Endothelial cell of umbilical vein (primary cell): ENCODE results near the gene PPP1R12C. TPM values are rescaled to one million over a fixed set of nuclear protein-coding genes. Genes with fewer than 3 reads are reported as not detected.

Experiments
- BruUV-seq: library from RNA; stranded (reverse); fragments of 400-500 nt; replicated peaks from 2 replicates; lab custom pipeline; 2021; lab: Mats Ljungman, UMichigan
- CTCF ChIA-PET: fragments of 300-600, 350-600 bp; sonication (Branson Sonifier 250); formaldehyde crosslinking; loops from one replicate; lab custom pipeline; 2021; ENCODE audit warnings: antibody characterized with exemption, inconsistent platforms; lab: Charles Lee
- POLR2A ChIA-PET: fragments of 300-600, 350-600 bp; sonication (Branson Sonifier 250); formaldehyde crosslinking; loops from one replicate; lab custom pipeline; 2021; ENCODE audit warnings: antibody characterized with exemption, inconsistent platforms; lab: Charles Lee
- DNase-seq: peaks from one replicate; pipeline ENCODE4 v3.0.0-alpha.2; 2011; ENCODE audit warnings: low read depth, low spot score
- FAIRE-seq: peaks from 2 replicates; lab custom pipeline; 2011; peaks lifted over from hg19 to GRCh38; lab: Jason Lieb, UNC
- H2AFZ ChIP-seq: 2 replicates; pipeline ENCODE4 v1.6.0; 2012; ENCODE audit warnings: low read depth, low read length, control low read depth, inconsistent platforms
- H3K27ac ChIP-seq: 2 replicates; pipeline ENCODE4 v1.5.1; 2011; ENCODE audit warnings: low read depth, mild to moderate bottlenecking, control low read depth, low read length, moderate library complexity; ENCODE audit not compliant: insufficient read depth
- H3K27me3 ChIP-seq, 2 experiments: 2 replicates each; pipeline versions ENCODE4 v1.6.0 to v1.6.1; 2011; ENCODE audit warnings: low read length in 2 of 2, mixed read lengths in 1 of 2; ENCODE audit not compliant: control insufficient read depth in 2 of 2, insufficient read depth in 2 of 2
- H3K36me3 ChIP-seq, 2 experiments: 2 replicates in 1 of 2; 3 replicates in 1 of 2; pipeline ENCODE4 v1.5.1; 2011; ENCODE audit warnings: low read length in 2 of 2, mild to moderate bottlenecking in 1 of 2, moderate library complexity in 1 of 2; ENCODE audit not compliant: control insufficient read depth in 2 of 2, insufficient read depth in 2 of 2; ENCODE audit errors: extremely low read depth in 1 of 2
- H3K4me1 ChIP-seq: 3 replicates; pipeline ENCODE4 v1.5.1; 2011; ENCODE audit warnings: mild to moderate bottlenecking, low read length; ENCODE audit not compliant: control insufficient read depth, insufficient read depth; ENCODE audit errors: extremely low read depth
- H3K4me2 ChIP-seq: 2 replicates; pipeline ENCODE4 v1.6.1; 2011; ENCODE audit warnings: low read length, control low read depth, mixed read lengths; ENCODE audit not compliant: insufficient read depth
- H3K4me3 ChIP-seq, 3 experiments: fragments of 200-600 bp in 1 of 3; sonication (generic), shearing (Covaris generic) in 1 of 3; replicated peaks in 1 of 3; 2 replicates each; pipeline ENCODE4 v1.5.1; 2011 to 2016; ENCODE audit warnings: control low read depth in 3 of 3, low read length in 3 of 3, mild to moderate bottlenecking in 2 of 3, inconsistent platforms in 1 of 3, low read depth in 1 of 3, moderate library complexity in 1 of 3; ENCODE audit not compliant: insufficient read depth in 1 of 3
- H3K79me2 ChIP-seq: 2 replicates; pipeline ENCODE4 v1.6.0; 2012; ENCODE audit warnings: low read length, inconsistent platforms; ENCODE audit not compliant: control insufficient read depth, insufficient read depth
- H3K9ac ChIP-seq: replicated peaks from 2 replicates; pipeline ENCODE3; 2011; ENCODE audit warnings: low read length, control low read depth; ENCODE audit not compliant: insufficient read depth; ENCODE audit errors: extremely low read depth
- H3K9me1 ChIP-seq: replicated peaks from 3 replicates; pipeline ENCODE4 v1.6.0; 2011; ENCODE audit warnings: mild to moderate bottlenecking, low read length; ENCODE audit not compliant: control insufficient read depth, insufficient read depth; ENCODE audit errors: extremely low read depth
- H3K9me3 ChIP-seq: replicated peaks from 2 replicates; pipeline ENCODE4 v1.5.1; 2012; ENCODE audit warnings: low read length, inconsistent platforms; ENCODE audit not compliant: control insufficient read depth, insufficient read depth
- H4K20me1 ChIP-seq: replicated peaks from 2 replicates; pipeline ENCODE3; 2011; ENCODE audit warnings: mild to moderate bottlenecking, low read length; ENCODE audit not compliant: control insufficient read depth, insufficient read depth; ENCODE audit errors: extremely low read depth
- CTCF ChIP-seq, 2 donors: IDR thresholded peaks; 1 replicate in 1 of 2; 2 replicates in 1 of 2; pipeline ENCODE4 v1.5.1; 2011; ENCODE audit warnings: low read length in 2 of 2, mild to moderate bottlenecking in 2 of 2, moderate library complexity in 2 of 2, control low read depth in 1 of 2, inconsistent platforms in 1 of 2, low read depth in 1 of 2; ENCODE audit not compliant: insufficient read depth in 1 of 2; ENCODE audit errors: extremely low read depth in 1 of 2
- MYC ChIP-seq: IDR thresholded peaks from one replicate; pipeline ENCODE4 v1.6.1; 2011; ENCODE audit warnings: mild to moderate bottlenecking, low read depth, low read length
- POLR2A ChIP-seq: IDR thresholded peaks from 2 replicates; pipeline ENCODE4 v1.6.1; 2012; ENCODE audit warnings: low read depth, mild to moderate bottlenecking, control low read depth, low read length
- dilution Hi-C: fragments of 300-500 bp; cut with MboI; formaldehyde crosslinking; loops from one replicate; pipeline ENCODE4 v1.15.0; 2019; ENCODE audit warnings: low sequenced_read_pairs; ENCODE audit not compliant: extremely low pct_ligation_motif_present
- intact Hi-C: fragments of 100-400 bp; cut with micrococcal nuclease; formaldehyde crosslinking; loops from one replicate; pipeline ENCODE4 v1.10.0; 2022
- polyA plus RNA-seq, 4 experiments: library from polyadenylated mRNA; depleted of rRNA in 3 of 4; stranded (reverse) in 3 of 4; unstranded in 1 of 4; fragments of >200 nt; gene quantifications; 2 replicates each; pipeline versions ENCODE4 v1.2.1 to v1.2.3, GENCODE V29; 2011 to 2012; ENCODE audit warnings: missing spikeins in 1 of 4
- total RNA-seq: library from RNA; stranded (reverse); gene quantifications from 2 replicates; pipeline ENCODE4 v1.2.3, GENCODE V29; 2021
- TF ChIP-seq, protein P1 (sequence below): IDR thresholded peaks from 2 replicates; pipeline ENCODE4 v1.6.1; 2011; ENCODE audit not compliant: insufficient read depth, insufficient read length

Gene PPP1R12C
- total and polyA plus RNA-seq, 2 donors (not counting 3 experiments of a cell fraction or from before 2014, with no cell fraction given): 69.5 to 149 TPM

- dilution Hi-C loops: no loop called here
- no peak overlapping the region for H3K9ac ChIP-seq
- peak; percentile 82 for FAIRE-seq
Observed at GRCh38 chr19:55080968-55081769, 36.3 kb downstream of the PPP1R12C start.

More at GRCh38 chr19:55080968-55081769, 36.3 kb downstream of the PPP1R12C start:
- ChIA-PET POLR2A (no interaction called here), CTCF (interaction anchor here (1.0 to 2.4 kb wide), 3 partner anchors 8 to 80 kb away, joined by 3 to 9 read pairs (median 4); no protein-coding TSS in a partner anchor)
- Histone ChIP-seq H3K9me1 (no peaks in the 10 kb centered on the region), H3K4me2 (peak overlapping the region; percentile 84), H3K27me3 (peaks cover 0 to 3% of the 10 kb centered on the region in 2 experiments), H4K20me1 (no peaks in the 10 kb centered on the region), H3K27ac (no peak overlapping the region), H3K4me3 (peak overlapping the region; percentile 55 to 67 (median 58)), H3K79me2 (no peaks in the 10 kb centered on the region), H3K4me1 (peaks cover 20% of the 10 kb centered on the region), H3K9me3 (no peaks in the 10 kb centered on the region), H2AFZ (peak overlapping the region; percentile 90), H3K36me3 (no peaks in the 10 kb centered on the region)
- intact Hi-C loops: loop anchor here (2.0 to 5.0 kb wide), 4 partner anchors 20 to 1040 kb away; partner anchors contain the start of genes LENG9 and ZNF787
- no TSS peak for BruUV-seq
- peak; percentile 89 for DNase-seq
- TF ChIP-seq MYC: no peak
- no peak for TF ChIP-seq CTCF (IDR thresholded peaks at IDR 0.05; ENCODE audit: extremely low read depth in 1 of 2, insufficient read depth in 1 of 2, low read depth in 1 of 2, low read length in 2 of 2)
- no peak for TF ChIP-seq POLR2A
- TF ChIP-seq, protein P1, sequence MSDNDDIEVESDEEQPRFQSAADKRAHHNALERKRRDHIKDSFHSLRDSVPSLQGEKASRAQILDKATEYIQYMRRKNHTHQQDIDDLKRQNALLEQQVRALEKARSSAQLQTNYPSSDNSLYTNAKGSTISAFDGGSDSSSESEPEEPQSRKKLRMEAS: peak; percentile 33
